GM12892 (cell line): ENCODE data around the gene B4GALNT1.

Source experiments
- POLR2A ChIP-seq: IDR thresholded peaks from 2 replicates; pipeline ENCODE4 v1.6.1; 2011; ENCODE audit warnings: low read depth, low read length, control low read depth
- POLR2AphosphoS5 ChIP-seq: IDR thresholded peaks from 2 replicates; pipeline ENCODE4 v1.6.1; 2011; ENCODE audit warnings: low read depth, low read length, control low read depth

- TF ChIP-seq POLR2A (no peak), POLR2AphosphoS5 (no peak)
These were observed 24.9 kb downstream of the B4GALNT1 start for GRCh38 chr12:57607958-57608663.
